SHP77 treated with DMSO at 0.1 percent for 48 hours (cell line): Measurements from ENCODE around the gene KASH5.
"Not testable (repeated sequence)": the region's sequence is repeated elsewhere in the genome, so short reads cannot be mapped to it uniquely, and the experiment has no call there.

Experiments
- DNase-seq: peaks from one replicate; lab custom pipeline; 2025; lab: John Stamatoyannopoulos, UW

The KASH5 gene

GRCh38 chr19:49439836-49440235, 51.8 kb downstream of the KASH5 start:
- no peak for DNase-seq

GRCh38 chr19:49440439-49441209, 52.6 kb downstream of the KASH5 start:
- no peak for DNase-seq

GRCh38 chr19:49441210-49441959, 53.3 kb downstream of the KASH5 start, which contains the start of gene SLC17A7:
Gene SLC17A7 (minus strand): TSS chr19:49441527. CDS start chr19:49441379, 148 bp downstream.
- DNase-seq = no peak

- no peak for DNase-seq
Observed at GRCh38 chr19:49441960-49442350, 53.9 kb downstream of the KASH5 start.

GRCh38 chr19:49442354-49442753, 54.3 kb downstream of the KASH5 start:
- peak; percentile 54 for DNase-seq

GRCh38 chr19:49442771-49443365, 54.8 kb downstream of the KASH5 start:
- DNase-seq = peak; percentile 54

- peak; percentile 89 for DNase-seq
Observed at GRCh38 chr19:49443366-49444099, 55.5 kb downstream of the KASH5 start.

DNA sequence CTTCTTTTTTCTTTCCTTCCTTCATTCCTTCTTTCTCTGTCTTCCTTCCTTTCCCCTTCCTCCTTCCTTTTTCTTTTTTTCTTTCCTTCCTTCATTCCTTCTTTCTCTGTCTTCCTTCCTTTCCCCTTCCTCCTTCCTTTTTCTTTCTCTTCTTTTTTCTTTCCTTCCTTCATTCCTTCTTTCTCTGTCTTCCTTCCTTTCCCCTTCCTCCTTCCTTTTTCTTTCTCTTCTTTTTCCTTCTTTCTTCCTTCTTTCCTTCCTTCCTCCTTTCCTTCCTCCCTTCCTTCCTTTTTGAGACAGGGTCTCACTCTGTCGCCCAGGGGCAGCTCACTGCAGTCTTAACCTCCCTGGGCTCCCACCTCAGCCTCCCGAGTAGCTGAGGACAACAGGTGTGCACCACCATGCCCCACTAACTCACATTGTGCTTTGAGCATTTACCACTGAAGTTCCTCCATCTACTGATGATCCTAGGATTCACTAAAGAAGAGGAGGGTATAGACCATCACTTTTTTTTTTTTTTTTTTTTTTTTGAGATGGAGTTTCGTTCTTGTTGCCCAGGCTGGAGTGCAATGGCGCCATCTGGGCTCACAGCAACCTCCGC, 56.2 kb downstream of the KASH5 start:
- not testable (repeated sequence) for DNase-seq

DNA sequence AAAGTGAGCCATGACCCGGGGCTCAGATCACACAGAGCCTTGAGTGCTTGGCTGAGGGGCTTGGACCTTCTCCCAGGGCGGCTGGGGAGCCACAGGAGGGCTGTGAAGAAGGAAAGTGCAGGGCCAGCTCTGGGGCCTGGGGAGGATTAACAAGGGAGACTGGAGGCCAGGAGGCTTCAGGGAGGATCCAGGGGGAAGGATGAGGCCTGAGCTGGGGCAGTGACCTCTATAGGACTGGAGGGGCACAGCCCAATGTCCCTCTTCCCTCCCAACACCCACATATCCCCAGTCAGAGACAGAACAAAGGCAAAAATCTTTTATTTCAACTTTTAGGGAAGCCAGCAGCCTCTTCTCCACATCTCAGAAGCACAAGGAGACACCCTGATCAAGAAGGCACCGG, 57.9 kb downstream of the KASH5 start:
- DNase-seq = no peak

DNA sequence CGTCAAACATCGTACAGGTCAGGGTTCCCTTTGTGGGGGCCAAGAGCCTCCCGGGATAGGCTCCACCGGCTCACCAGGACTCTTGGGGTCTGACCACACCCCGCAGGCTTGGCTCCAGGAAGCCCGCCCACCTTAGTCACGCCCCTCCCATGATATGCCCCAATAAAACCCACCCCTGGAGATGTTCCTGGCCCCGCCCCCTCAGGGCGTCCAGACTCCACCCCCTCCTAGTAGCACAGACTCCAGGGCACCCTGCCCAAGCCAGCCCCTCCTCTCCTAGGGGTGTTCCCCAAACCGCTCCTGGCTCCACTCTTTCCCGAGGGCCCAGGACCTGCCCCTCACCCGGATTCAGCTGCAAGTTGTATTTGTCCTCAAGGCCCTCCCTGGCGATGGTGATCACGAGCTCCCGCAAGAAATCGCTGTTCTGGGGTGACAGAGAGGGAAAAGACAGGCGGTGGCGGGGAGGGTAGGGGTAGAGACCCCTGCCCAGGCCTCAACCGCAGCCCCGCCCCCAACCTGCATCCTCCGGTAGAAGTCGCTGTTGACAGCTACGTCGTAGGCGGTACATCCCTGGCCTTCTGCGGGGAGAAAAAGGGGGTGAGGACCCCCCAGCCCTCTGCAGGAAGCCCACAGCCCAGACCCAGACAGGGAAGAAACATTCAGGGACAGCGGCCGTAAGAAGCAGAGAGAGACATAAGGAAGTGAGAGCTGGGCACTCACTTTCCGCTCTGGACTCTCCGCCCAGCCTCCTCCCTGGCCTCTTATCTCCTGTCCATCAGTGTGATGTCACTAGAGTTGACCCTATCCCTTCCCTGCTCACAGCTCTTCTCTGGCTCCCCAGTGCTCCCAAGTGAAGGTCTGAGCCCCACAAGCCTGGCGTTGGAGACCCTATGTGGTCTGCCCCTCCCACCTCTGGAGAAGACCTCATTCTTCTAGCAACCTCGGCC, 59.7 kb downstream of the KASH5 start:
- no peak for DNase-seq

- DNase-seq = no peak
Observed at GRCh38 chr19:49448432-49448786, 60.4 kb downstream of the KASH5 start.

- no peak for DNase-seq
Observed at GRCh38 chr19:49450405-49450804, 62.4 kb downstream of the KASH5 start.

DNA sequence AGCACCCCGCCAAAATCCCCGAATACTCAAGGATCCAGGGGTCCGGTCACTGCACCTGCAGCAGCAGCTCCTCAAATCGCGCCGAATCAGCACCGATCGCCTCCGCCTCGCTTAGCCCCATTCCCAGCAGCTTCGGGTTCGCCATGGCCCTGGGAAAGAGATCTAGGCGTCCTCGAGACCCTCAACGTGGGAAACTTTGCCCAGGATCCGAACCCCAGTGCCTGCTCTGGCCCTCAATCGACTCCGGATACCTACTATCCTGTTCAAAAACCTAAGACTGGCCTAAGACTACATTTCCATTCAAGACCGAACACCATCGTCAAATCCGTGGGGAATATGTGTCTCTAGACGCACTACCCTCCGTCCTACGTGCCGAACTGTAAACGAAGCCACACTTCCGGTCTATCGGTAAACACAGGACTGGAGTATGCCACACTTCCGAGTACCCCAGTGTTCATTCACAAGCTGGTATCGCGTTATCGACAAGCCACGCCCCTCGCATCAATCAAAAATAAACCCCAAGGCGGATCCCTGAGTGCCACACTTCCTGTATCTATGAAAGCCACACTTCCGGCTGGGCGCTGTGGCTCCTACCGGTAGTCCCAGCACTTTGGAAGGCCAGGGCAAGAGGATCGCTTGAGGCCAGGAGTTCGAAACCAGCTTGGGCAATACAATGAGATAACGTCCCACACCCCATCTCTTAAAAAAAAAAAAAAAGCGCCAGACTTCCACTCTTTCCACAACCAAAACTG, 63.6 kb downstream of the KASH5 start, which contains the start of gene PIH1D1:
Gene PIH1D1, minus strand, starts transcription at position 385 of the 752 bp plus-strand sequence. Its CDS starts 240 bp downstream, at position 145.
- DNase-seq = peak; percentile 96

DNA sequence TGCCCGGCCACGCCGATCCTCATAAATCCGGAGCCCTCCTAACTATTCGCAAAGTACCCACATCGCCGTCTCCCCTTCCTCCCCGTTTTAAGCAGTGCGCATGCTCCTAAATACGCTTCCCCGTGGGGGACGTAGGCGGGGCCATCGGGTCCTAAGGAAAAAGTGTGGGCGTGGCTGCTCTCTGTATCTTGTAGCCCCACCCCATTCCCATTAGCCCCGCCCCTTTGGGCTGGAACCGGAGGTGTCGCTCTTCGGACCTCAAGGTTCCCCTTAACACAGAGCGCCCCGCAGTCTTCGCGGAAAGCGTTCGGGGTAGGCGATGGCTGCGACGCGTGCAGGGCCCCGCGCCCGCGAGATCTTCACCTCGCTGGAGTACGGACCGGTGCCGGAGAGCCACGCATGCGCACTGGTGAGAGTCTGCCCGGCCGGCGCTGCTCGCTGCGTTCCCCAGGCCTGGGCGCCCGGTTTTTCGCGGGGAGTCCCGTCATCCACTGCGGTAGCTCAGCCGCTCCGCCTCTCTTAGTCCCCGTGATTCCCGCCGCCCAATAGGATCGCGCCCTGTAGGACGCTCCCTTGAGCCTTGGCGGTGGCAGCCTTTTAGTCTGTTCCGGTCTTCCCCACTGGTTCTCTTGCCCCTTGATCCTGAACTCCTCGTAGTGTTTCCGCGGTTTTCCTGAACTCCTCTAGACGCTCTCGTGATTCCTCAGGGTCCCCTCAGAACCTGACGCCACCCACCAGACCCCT, 65.1 kb downstream of the KASH5 start, which contains the start of gene ALDH16A1:
Gene ALDH16A1, plus strand, starts transcription at position 213 of the 744 bp plus-strand sequence. Its CDS starts 107 bp downstream, at position 320.
- DNase-seq = peak; percentile 97

- no peak for DNase-seq
Observed at GRCh38 chr19:49453757-49454240, 65.8 kb downstream of the KASH5 start.

DNA sequence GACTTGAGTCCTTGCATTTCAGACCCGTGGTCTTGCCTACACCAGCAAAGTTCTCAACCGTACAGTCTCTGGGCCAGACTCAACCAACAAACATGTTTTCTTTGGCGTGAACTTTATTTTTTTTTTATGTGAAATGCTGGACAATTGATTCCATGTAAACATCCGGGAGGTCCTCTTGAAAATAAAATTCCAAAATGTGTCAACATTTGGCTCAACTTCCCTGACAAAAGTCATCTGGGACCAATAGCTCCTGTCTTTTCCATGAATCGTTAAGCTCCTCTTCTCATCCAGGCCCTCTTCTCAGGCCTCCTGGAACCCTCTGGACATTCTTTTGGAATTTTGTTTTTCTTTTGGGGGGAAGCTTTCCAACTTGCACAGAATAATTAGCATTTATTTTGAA, 67.7 kb downstream of the KASH5 start:
- no peak for DNase-seq

DNA sequence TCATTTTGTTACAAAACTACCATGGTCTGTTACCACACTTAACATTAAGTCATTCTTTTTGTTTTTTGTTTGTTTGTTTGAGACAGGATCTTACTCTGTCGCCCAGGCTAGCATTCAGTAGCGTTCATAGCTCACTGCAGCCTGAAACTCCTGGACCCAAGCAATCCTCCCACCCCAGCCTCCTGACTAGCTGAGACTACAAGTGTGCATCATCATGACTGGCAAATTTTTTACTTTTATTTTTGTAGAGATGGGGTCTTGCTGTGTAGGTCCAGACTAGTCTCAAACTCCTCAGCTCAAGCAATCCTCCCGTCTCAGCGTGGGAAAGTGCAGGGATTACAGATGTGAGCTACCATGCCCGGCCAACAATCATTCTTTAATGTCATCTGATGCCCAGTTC, 68.3 kb downstream of the KASH5 start:
- DNase-seq = no peak

DNA sequence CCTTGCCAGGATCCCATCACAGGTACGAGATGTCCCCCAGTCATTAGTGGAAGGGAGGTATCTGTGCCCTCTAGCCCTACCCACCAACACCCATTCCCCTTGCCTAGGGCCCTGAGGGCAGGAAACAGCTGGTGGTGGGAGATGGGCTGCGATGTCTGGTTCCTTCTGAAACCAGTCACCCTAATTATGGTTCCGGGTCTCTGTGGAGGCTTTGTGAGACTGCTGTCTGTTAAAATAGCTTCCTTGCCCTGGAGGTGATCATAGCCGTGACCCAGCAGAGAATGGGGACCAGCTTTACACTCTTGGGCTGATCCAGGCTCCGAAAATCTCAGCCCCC, 70.5 kb downstream of the KASH5 start:
- no peak for DNase-seq

DNA sequence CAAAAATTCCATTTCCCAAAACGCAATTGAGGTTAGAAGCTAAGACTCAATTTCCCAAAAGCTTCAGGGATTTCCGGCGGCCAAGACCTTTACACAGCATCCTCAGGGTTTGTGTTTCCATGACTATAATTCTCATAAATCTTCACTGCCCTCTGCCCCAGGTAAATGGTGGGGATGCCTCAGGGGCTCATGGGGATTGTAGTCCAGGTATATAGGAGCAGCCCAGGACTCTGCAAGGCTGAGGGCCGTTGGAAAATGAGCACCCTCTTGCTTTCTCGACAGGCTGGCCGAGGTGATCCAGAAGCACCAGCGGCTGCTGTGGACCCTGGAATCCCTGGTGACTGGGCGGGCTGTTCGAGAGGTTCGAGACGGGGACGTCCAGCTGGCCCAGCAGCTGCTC, 71.3 kb downstream of the KASH5 start:
- no peak for DNase-seq
